ENCODE data around the gene SLC35G6.

DNA sequence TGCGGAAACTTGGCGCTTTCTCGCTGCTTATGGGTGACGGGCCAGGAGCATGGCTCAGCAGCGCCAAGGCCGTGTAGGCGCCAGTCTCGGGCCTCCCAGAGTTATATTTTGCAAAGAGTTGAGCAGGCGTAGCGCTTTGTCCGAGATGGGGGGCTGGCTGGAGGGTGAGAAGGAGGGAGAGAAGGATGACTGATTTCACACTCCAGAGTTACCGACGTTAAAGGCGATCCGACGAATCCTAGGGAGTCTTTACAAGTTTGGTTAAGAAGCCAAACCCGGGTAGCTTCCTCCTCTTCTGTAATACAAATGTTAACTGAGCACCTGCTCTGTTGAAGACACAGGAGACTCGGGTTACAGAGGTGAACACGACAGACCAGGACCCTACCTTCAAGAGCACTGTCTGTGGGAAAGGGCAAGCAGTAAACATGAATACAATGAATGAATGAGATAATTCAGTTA lies 3.7 kb downstream of the SLC35G6 start:
- no peak for TF ChIP-seq POLR2AphosphoS5 (IDR thresholded peaks at IDR 0.05; ENCODE audit: low read depth)
- TF ChIP-seq, protein P1, sequence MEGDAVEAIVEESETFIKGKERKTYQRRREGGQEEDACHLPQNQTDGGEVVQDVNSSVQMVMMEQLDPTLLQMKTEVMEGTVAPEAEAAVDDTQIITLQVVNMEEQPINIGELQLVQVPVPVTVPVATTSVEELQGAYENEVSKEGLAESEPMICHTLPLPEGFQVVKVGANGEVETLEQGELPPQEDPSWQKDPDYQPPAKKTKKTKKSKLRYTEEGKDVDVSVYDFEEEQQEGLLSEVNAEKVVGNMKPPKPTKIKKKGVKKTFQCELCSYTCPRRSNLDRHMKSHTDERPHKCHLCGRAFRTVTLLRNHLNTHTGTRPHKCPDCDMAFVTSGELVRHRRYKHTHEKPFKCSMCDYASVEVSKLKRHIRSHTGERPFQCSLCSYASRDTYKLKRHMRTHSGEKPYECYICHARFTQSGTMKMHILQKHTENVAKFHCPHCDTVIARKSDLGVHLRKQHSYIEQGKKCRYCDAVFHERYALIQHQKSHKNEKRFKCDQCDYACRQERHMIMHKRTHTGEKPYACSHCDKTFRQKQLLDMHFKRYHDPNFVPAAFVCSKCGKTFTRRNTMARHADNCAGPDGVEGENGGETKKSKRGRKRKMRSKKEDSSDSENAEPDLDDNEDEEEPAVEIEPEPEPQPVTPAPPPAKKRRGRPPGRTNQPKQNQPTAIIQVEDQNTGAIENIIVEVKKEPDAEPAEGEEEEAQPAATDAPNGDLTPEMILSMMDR (conservative IDR thresholded peaks at IDR 0.05; ENCODE audit: low read depth in 2 of 2): no peak
- TF ChIP-seq, protein P2, sequence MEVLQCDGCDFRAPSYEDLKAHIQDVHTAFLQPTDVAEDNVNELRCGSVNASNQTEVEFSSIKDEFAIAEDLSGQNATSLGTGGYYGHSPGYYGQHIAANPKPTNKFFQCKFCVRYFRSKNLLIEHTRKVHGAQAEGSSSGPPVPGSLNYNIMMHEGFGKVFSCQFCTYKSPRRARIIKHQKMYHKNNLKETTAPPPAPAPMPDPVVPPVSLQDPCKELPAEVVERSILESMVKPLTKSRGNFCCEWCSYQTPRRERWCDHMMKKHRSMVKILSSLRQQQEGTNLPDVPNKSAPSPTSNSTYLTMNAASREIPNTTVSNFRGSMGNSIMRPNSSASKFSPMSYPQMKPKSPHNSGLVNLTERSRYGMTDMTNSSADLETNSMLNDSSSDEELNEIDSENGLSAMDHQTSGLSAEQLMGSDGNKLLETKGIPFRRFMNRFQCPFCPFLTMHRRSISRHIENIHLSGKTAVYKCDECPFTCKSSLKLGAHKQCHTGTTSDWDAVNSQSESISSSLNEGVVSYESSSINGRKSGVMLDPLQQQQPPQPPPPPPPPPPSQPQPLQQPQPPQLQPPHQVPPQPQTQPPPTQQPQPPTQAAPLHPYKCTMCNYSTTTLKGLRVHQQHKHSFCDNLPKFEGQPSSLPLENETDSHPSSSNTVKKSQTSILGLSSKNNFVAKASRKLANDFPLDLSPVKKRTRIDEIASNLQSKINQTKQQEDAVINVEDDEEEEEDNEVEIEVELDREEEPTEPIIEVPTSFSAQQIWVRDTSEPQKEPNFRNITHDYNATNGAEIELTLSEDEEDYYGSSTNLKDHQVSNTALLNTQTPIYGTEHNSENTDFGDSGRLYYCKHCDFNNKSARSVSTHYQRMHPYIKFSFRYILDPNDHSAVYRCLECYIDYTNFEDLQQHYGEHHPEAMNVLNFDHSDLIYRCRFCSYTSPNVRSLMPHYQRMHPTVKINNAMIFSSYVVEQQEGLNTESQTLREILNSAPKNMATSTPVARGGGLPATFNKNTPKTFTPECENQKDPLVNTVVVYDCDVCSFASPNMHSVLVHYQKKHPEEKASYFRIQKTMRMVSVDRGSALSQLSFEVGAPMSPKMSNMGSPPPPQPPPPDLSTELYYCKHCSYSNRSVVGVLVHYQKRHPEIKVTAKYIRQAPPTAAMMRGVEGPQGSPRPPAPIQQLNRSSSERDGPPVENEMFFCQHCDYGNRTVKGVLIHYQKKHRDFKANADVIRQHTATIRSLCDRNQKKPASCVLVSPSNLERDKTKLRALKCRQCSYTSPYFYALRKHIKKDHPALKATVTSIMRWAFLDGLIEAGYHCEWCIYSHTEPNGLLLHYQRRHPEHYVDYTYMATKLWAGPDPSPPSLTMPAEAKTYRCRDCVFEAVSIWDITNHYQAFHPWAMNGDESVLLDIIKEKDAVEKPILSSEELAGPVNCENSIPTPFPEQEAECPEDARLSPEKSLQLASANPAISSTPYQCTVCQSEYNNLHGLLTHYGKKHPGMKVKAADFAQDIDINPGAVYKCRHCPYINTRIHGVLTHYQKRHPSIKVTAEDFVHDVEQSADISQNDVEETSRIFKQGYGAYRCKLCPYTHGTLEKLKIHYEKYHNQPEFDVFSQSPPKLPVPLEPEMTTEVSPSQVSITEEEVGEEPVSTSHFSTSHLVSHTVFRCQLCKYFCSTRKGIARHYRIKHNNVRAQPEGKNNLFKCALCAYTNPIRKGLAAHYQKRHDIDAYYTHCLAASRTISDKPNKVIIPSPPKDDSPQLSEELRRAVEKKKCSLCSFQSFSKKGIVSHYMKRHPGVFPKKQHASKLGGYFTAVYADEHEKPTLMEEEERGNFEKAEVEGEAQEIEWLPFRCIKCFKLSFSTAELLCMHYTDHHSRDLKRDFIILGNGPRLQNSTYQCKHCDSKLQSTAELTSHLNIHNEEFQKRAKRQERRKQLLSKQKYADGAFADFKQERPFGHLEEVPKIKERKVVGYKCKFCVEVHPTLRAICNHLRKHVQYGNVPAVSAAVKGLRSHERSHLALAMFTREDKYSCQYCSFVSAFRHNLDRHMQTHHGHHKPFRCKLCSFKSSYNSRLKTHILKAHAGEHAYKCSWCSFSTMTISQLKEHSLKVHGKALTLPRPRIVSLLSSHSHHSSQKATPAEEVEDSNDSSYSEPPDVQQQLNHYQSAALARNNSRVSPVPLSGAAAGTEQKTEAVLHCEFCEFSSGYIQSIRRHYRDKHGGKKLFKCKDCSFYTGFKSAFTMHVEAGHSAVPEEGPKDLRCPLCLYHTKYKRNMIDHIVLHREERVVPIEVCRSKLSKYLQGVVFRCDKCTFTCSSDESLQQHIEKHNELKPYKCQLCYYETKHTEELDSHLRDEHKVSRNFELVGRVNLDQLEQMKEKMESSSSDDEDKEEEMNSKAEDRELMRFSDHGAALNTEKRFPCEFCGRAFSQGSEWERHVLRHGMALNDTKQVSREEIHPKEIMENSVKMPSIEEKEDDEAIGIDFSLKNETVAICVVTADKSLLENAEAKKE (CRISPR knock-in tag; IDR thresholded peaks at IDR 0.05): no peak
- no peak for TF ChIP-seq EZH2phosphoT487 (IDR thresholded peaks at IDR 0.05; ENCODE audit: unreplicated experiment)
- no peak for TF ChIP-seq JUNB (IDR thresholded peaks at IDR 0.05; ENCODE audit: unreplicated experiment)
- TF ChIP-seq EZH2 (IDR thresholded peaks at IDR 0.05; ENCODE audit: low read depth, unreplicated experiment): no peak
- TF ChIP-seq, protein P3, sequence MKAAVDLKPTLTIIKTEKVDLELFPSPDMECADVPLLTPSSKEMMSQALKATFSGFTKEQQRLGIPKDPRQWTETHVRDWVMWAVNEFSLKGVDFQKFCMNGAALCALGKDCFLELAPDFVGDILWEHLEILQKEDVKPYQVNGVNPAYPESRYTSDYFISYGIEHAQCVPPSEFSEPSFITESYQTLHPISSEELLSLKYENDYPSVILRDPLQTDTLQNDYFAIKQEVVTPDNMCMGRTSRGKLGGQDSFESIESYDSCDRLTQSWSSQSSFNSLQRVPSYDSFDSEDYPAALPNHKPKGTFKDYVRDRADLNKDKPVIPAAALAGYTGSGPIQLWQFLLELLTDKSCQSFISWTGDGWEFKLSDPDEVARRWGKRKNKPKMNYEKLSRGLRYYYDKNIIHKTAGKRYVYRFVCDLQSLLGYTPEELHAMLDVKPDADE (IDR thresholded peaks at IDR 0.05): no peak
- TF ChIP-seq, protein P4, sequence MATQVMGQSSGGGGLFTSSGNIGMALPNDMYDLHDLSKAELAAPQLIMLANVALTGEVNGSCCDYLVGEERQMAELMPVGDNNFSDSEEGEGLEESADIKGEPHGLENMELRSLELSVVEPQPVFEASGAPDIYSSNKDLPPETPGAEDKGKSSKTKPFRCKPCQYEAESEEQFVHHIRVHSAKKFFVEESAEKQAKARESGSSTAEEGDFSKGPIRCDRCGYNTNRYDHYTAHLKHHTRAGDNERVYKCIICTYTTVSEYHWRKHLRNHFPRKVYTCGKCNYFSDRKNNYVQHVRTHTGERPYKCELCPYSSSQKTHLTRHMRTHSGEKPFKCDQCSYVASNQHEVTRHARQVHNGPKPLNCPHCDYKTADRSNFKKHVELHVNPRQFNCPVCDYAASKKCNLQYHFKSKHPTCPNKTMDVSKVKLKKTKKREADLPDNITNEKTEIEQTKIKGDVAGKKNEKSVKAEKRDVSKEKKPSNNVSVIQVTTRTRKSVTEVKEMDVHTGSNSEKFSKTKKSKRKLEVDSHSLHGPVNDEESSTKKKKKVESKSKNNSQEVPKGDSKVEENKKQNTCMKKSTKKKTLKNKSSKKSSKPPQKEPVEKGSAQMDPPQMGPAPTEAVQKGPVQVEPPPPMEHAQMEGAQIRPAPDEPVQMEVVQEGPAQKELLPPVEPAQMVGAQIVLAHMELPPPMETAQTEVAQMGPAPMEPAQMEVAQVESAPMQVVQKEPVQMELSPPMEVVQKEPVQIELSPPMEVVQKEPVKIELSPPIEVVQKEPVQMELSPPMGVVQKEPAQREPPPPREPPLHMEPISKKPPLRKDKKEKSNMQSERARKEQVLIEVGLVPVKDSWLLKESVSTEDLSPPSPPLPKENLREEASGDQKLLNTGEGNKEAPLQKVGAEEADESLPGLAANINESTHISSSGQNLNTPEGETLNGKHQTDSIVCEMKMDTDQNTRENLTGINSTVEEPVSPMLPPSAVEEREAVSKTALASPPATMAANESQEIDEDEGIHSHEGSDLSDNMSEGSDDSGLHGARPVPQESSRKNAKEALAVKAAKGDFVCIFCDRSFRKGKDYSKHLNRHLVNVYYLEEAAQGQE (IDR thresholded peaks at IDR 0.05; ENCODE audit: unreplicated experiment): no peak
- no peak for TF ChIP-seq CREB1 (CRISPR knock-in tag; IDR thresholded peaks at IDR 0.05; ENCODE audit: low read depth)
- no peak for TF ChIP-seq STAT1 (IDR thresholded peaks at IDR 0.05; ENCODE audit: unreplicated experiment)
- TF ChIP-seq ZNF331 (CRISPR knock-in tag; IDR thresholded peaks at IDR 0.05; ENCODE audit: low read depth): no peak

Data from GM23338 (cell line).